ENCODE measurements around the gene PLXNA2. TPM values are rescaled to one million over a fixed set of nuclear protein-coding genes. Genes with fewer than 3 reads are reported as not detected.

Gene PLXNA2
- total RNA-seq, 2 experiments from 2014 or later, result 0.15 to 0.26 TPM

DNA sequence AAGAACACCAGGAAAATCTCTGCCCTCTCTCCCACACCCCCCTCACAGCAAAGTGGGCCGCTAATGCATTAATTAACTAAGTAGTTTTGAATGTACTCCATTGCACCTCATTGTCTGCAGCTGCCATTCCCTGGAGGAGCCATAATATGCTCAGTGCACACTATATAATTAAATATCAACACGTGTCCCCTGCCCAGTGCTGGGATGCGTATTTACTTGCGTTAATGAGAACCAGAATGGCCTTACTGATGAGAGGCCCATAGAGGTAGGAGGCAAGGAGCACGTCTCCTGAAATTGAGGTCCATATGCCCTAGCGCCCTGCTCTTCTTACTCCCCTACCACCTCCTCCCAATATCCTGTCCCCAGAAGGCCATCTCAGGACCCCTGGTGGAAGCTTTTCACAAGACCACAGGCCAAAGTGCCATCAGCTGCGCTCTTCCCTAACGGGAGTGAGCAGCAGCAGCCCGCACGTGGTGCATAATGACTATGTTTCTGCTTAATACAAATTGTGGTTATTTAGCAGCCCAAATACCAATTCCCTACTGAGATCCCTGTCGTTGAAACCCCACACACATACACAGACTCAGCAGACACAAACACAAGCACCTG lies 76.8 kb downstream of the PLXNA2 start:
- Mint-ChIP-seq H3K27me3 (peaks cover 33% of the 10 kb centered on the region), H3K36me3 (no peaks in the 10 kb centered on the region), H3K4me1 (no peaks in the 10 kb centered on the region), H3K4me3 (no peak overlapping the region), H3K9me3 (ENCODE audit: low read depth) (no peaks in the 10 kb centered on the region), H3K27ac (no peak overlapping the region)
- ATAC-seq (no peak), DNase-seq (no peak)
- CTCF ChIA-PET, result no interaction called here

GRCh38 chr1:208166340-208167138 lies 77.6 kb downstream of the PLXNA2 start:
- Mint-ChIP-seq H3K9me3 (ENCODE audit: low read depth) (no peaks in the 10 kb centered on the region), H3K27me3 (peaks cover 33% of the 10 kb centered on the region), H3K4me3 (no peak overlapping the region), H3K36me3 (no peaks in the 10 kb centered on the region), H3K27ac (no peak overlapping the region), H3K4me1 (no peaks in the 10 kb centered on the region)
- DNase-seq (no peak), ATAC-seq (no peak)
- CTCF ChIA-PET, result no interaction called here

DNA sequence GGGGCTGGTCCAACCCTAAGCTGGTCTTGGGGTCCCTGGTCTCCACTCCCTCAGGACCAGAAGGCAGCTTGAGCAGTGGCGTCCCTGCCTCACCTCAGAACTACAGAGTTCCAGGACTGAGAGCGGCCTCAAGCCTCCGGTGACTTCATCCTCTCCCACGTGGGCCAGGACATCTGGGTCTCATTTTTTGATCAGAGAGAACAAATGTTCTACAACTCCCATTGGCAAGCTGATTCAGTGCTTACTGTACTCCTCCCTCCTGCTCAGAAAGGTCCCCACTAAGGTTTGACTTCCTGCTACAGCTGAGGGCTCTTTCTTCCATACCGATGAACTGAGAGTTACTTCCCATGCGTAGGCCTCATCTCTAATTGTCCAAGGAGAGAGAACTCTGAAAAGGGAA lies 78.5 kb downstream of the PLXNA2 start:
- no peaks in the 10 kb centered on the region for H3K9me3 Mint-ChIP-seq (ENCODE audit: low read depth)
- H3K4me3 Mint-ChIP-seq, result no peak overlapping the region
- DNase-seq, result no peak
- CTCF ChIA-PET, result interaction anchor here (1.0 kb wide), 1 partner anchor 44 kb away, joined by 4 read pairs; no protein-coding TSS in a partner anchor
- no peaks in the 10 kb centered on the region for H3K36me3 Mint-ChIP-seq
- H3K27me3 Mint-ChIP-seq, result peaks cover 33% of the 10 kb centered on the region
- H3K4me1 Mint-ChIP-seq, result no peaks in the 10 kb centered on the region
- no peak for ATAC-seq
- no peak overlapping the region for H3K27ac Mint-ChIP-seq

- Mint-ChIP-seq H3K27me3 (peaks cover 33% of the 10 kb centered on the region), H3K36me3 (no peaks in the 10 kb centered on the region), H3K4me3 (no peak overlapping the region), H3K9me3 (ENCODE audit: low read depth) (no peaks in the 10 kb centered on the region), H3K4me1 (no peaks in the 10 kb centered on the region), H3K27ac (no peak overlapping the region)
- no peak for DNase-seq
- no peak for ATAC-seq
- CTCF ChIA-PET, result interaction anchor here (1.0 kb wide), 1 partner anchor 45 kb away, joined by 4 read pairs; no protein-coding TSS in a partner anchor
Measured at GRCh38 chr1:208164609-208165008, 79.6 kb downstream of the PLXNA2 start.

DNA sequence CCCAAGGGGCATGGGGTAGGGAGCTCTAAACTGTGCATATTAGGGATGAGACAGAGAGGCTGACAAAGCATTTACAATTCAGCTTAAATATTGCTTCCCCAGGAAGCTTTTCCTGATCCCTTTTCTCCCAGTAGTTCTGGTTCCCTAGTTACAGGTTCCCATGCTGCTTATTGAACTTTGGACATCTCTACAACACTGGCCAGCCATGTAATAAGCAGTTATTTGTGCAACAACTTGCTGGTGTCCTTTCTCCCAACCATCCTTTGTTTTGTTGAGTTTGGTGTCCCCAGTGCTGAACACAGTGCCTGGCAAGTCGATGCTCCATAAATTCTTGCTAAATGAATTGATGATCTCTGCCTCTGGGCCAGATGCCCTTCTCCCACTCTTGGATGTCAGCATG lies 80.6 kb downstream of the PLXNA2 start:
- H3K27ac Mint-ChIP-seq, result no peak overlapping the region
- H3K27me3 Mint-ChIP-seq, result peaks cover 31% of the 10 kb centered on the region
- ATAC-seq (no peak), DNase-seq (no peak)
- no peaks in the 10 kb centered on the region for H3K4me1 Mint-ChIP-seq
- no peaks in the 10 kb centered on the region for H3K36me3 Mint-ChIP-seq
- no peaks in the 10 kb centered on the region for H3K9me3 Mint-ChIP-seq (ENCODE audit: low read depth)
- CTCF ChIA-PET, result interaction anchor here (2.9 kb wide), 1 partner anchor 32 kb away, joined by 6 read pairs; no protein-coding TSS in a partner anchor
- H3K4me3 Mint-ChIP-seq, result no peak overlapping the region

DNA sequence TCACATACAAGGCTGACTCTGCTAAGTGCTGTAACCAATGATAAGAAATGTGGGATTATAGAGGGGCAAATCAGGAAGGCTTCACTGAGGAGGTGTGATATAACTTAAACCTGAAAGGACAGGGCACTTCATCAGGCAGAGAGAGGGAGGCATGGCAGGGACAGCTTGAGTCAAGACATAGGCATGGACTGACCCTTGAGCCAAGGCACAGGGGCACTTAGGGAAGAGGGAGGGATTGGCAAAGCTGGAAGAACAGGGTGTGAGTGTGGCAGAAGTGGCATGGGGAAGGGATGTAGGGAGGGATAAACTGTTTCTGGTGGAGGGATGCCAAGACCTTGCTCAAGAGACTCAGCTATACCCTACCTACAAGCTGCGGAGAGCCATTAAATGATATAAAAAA lies 81.3 kb downstream of the PLXNA2 start:
- CTCF ChIA-PET, result interaction anchor here (2.9 kb wide), 1 partner anchor 31 kb away, joined by 6 read pairs; no protein-coding TSS in a partner anchor
- ATAC-seq (no peak), DNase-seq (no peak)
- Mint-ChIP-seq H3K9me3 (ENCODE audit: low read depth) (no peaks in the 10 kb centered on the region), H3K27me3 (peaks cover 33% of the 10 kb centered on the region), H3K27ac (no peak overlapping the region), H3K36me3 (no peaks in the 10 kb centered on the region), H3K4me3 (no peak overlapping the region), H3K4me1 (no peaks in the 10 kb centered on the region)

GRCh38 chr1:208161656-208162375 lies 82.4 kb downstream of the PLXNA2 start:
- DNase-seq, result no peak
- Mint-ChIP-seq H3K27ac (no peak overlapping the region), H3K36me3 (no peaks in the 10 kb centered on the region), H3K4me1 (no peaks in the 10 kb centered on the region), H3K4me3 (no peak overlapping the region), H3K9me3 (ENCODE audit: low read depth) (no peaks in the 10 kb centered on the region), H3K27me3 (peaks cover 40% of the 10 kb centered on the region)
- no peak for ATAC-seq
- CTCF ChIA-PET, result interaction anchor here (2.9 kb wide), 1 partner anchor 30 kb away, joined by 6 read pairs; no protein-coding TSS in a partner anchor

DNA sequence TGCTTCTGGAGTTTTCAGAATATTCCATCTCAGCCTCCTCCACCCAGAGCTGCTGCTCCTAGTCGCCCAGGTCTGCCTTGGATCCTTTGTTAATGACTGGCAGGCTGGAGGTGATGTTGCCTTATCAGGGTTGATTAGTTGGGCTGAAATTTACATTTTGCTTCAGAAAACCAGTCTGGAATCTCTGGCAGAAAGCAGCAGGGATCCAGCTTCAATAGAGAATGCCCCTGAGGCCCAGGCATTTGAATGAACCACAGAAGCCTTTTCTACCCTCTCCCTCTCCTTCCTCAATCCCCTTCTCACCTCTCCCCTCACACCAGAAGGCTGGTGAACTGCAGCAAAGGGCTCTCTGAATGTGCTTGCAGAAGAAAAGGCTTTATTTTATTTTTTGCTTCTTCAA lies 83.2 kb downstream of the PLXNA2 start:
- no peak for ATAC-seq
- no peak overlapping the region for H3K27ac Mint-ChIP-seq
- no peaks in the 10 kb centered on the region for H3K4me1 Mint-ChIP-seq
- peaks cover 40% of the 10 kb centered on the region for H3K27me3 Mint-ChIP-seq
- no peak overlapping the region for H3K4me3 Mint-ChIP-seq
- H3K36me3 Mint-ChIP-seq, result no peaks in the 10 kb centered on the region
- no peaks in the 10 kb centered on the region for H3K9me3 Mint-ChIP-seq (ENCODE audit: low read depth)
- DNase-seq, result no peak
- CTCF ChIA-PET, result interaction anchor here (2.9 kb wide), 1 partner anchor 29 kb away, joined by 6 read pairs; no protein-coding TSS in a partner anchor

- H3K4me1 Mint-ChIP-seq, result no peaks in the 10 kb centered on the region
- H3K27me3 Mint-ChIP-seq, result peaks cover 34% of the 10 kb centered on the region
- H3K4me3 Mint-ChIP-seq, result no peak overlapping the region
- DNase-seq (no peak), ATAC-seq (no peak)
- H3K27ac Mint-ChIP-seq, result no peak overlapping the region
- H3K9me3 Mint-ChIP-seq (ENCODE audit: low read depth), result no peaks in the 10 kb centered on the region
- CTCF ChIA-PET, result no interaction called here
- H3K36me3 Mint-ChIP-seq, result no peaks in the 10 kb centered on the region
Measured at GRCh38 chr1:208160259-208160819, 83.8 kb downstream of the PLXNA2 start.

DNA sequence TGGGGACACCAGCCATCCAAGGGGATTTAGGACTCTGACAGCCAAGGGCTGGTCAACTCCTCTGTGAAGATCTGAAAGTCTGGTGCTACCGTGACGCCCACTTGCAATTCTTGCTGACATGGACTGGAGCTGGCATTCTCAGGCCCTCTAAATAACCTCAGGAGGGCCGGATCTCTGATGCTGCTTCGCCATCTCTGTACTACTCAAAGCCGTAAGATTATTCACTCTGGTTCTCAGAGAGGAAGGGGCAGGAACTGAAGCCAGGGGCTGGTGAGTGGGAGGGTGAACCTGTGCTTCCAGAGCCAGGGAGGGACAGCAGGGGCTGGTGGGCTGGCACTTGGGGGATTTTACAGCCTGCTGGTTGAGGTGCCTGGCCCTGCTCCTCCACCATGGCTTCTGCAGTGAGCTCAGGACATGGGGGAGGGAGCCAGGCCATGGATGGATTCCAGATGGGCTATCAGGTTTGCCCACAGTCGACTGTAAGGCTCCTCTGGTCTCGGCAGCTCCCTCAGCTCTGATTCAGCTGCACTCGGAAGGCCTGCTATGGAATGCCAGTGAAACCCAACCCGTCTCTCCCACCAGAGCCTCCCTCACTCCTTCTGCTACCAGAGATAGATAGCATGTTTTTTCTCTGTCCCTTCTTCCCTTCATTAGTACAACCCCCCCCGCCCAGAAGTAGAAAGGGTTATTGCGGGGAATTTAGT lies 84.5 kb downstream of the PLXNA2 start:
- CTCF ChIA-PET, result interaction anchor here (1.2 to 1.7 kb wide), 2 partner anchors 19 to 85 kb away, joined by 3 read pairs; no protein-coding TSS in a partner anchor
- no peak for DNase-seq
- no peaks in the 10 kb centered on the region for H3K36me3 Mint-ChIP-seq
- H3K4me3 Mint-ChIP-seq, result no peak overlapping the region
- peaks cover 31% of the 10 kb centered on the region for H3K27me3 Mint-ChIP-seq
- no peaks in the 10 kb centered on the region for H3K9me3 Mint-ChIP-seq (ENCODE audit: low read depth)
- no peaks in the 10 kb centered on the region for H3K4me1 Mint-ChIP-seq
- ATAC-seq, result no peak
- no peak overlapping the region for H3K27ac Mint-ChIP-seq

- no peak overlapping the region for H3K4me3 Mint-ChIP-seq
- no peaks in the 10 kb centered on the region for H3K36me3 Mint-ChIP-seq
- DNase-seq (no peak), ATAC-seq (no peak)
- H3K27me3 Mint-ChIP-seq, result peaks cover 27% of the 10 kb centered on the region
- CTCF ChIA-PET, result interaction anchor here (1.2 to 1.7 kb wide), 2 partner anchors 20 to 86 kb away, joined by 3 read pairs; no protein-coding TSS in a partner anchor
- H3K27ac Mint-ChIP-seq, result no peak overlapping the region
- H3K9me3 Mint-ChIP-seq (ENCODE audit: low read depth), result no peaks in the 10 kb centered on the region
- H3K4me1 Mint-ChIP-seq, result no peaks in the 10 kb centered on the region
Measured at GRCh38 chr1:208158640-208159554, 85.3 kb downstream of the PLXNA2 start.

GRCh38 chr1:208157769-208158168 lies 86.4 kb downstream of the PLXNA2 start:
- CTCF ChIA-PET, result no interaction called here
- no peaks in the 10 kb centered on the region for H3K36me3 Mint-ChIP-seq

More at GRCh38 chr1:208157769-208158168, 86.4 kb downstream of the PLXNA2 start:
- no peak overlapping the region for H3K27ac Mint-ChIP-seq
- DNase-seq (no peak), ATAC-seq (no peak)
- no peaks in the 10 kb centered on the region for H3K9me3 Mint-ChIP-seq (ENCODE audit: low read depth)
- no peak overlapping the region for H3K4me3 Mint-ChIP-seq
- H3K4me1 Mint-ChIP-seq, result no peaks in the 10 kb centered on the region
- peaks cover 17% of the 10 kb centered on the region for H3K27me3 Mint-ChIP-seq
